ENCODE measurements around the gene CWF19L2. TPM values are rescaled to one million over a fixed set of nuclear protein-coding genes. Genes with fewer than 3 reads are reported as not detected.

CWF19L2 gene
- total and polyA plus RNA-seq, 10 donors = 7.4 to 35.7 (median 25.7) TPM

- no peak for DNase-seq
Measured at GRCh38 chr11:107490836-107491235, 33.2 kb upstream of the CWF19L2 start.

GRCh38 chr11:107482234-107482633, 24.6 kb upstream of the CWF19L2 start:
- H3K27me3 ChIP-seq (replicated peaks in 1 of 7) = peaks cover 0 to 17% (median 0%) of the 10 kb centered on the region in 7 donors
- TF ChIP-seq CTCF (IDR thresholded peaks at IDR 0.05 in 8 of 11, conservative IDR thresholded peaks at IDR 0.05 in 3 of 11) (no peak), POLR2A (IDR thresholded peaks at IDR 0.05) (no peak)
- no peak for DNase-seq
- H3K9me3 ChIP-seq = no peaks in the 10 kb centered on the region
- H3K4me3 ChIP-seq = no peak overlapping the region
- H3K36me3 ChIP-seq = no peaks in the 10 kb centered on the region
- no peak overlapping the region for H3K27ac ChIP-seq
- intact Hi-C loops (cut with DNase I; ENCODE audit: low total_unique reads) = no loop called here
- no peaks in the 10 kb centered on the region for H3K4me1 ChIP-seq

More at GRCh38 chr11:107490836-107491235, 33.2 kb upstream of the CWF19L2 start:
- intact Hi-C loops (cut with DNase I; ENCODE audit: low total_unique reads) = no loop called here
- WGBS, 5 donors = 82 to 95% (median 89%) methylated on average over 2 of the region's 2 CpGs
- Histone ChIP-seq H3K27me3 (replicated peaks in 1 of 7) (peaks cover 0 to 4% (median 0%) of the 10 kb centered on the region in 7 donors), H3K27ac (no peak overlapping the region), H3K4me3 (no peak overlapping the region), H3K9me3 (no peaks in the 10 kb centered on the region), H3K4me1 (no peaks in the 10 kb centered on the region), H3K36me3 (no peaks in the 10 kb centered on the region)
- TF ChIP-seq POLR2A (IDR thresholded peaks at IDR 0.05) (no peak), POLR2AphosphoS5 (IDR thresholded peaks at IDR 0.05) (no peak), CTCF (IDR thresholded peaks at IDR 0.05 in 8 of 11, conservative IDR thresholded peaks at IDR 0.05 in 3 of 11) (no peak)

GRCh38 chr11:107478922-107479321, 21.3 kb upstream of the CWF19L2 start:
- Histone ChIP-seq H3K4me3 (no peak overlapping the region), H3K27ac (no peak overlapping the region), H3K27me3 (replicated peaks in 1 of 7) (peaks cover 0 to 20% (median 5%) of the 10 kb centered on the region in 7 donors), H3K36me3 (no peaks in the 10 kb centered on the region), H3K9me3 (no peaks in the 10 kb centered on the region), H3K4me1 (no peaks in the 10 kb centered on the region)
- TF ChIP-seq POLR2A (IDR thresholded peaks at IDR 0.05) (no peak), CTCF (IDR thresholded peaks at IDR 0.05 in 8 of 11, conservative IDR thresholded peaks at IDR 0.05 in 3 of 11) (no peak), POLR2AphosphoS5 (IDR thresholded peaks at IDR 0.05) (no peak)
- intact Hi-C loops (cut with DNase I; ENCODE audit: low total_unique reads) = no loop called here
- DNase-seq = no peak

GRCh38 chr11:107477820-107478219, 20.2 kb upstream of the CWF19L2 start:
- 74 to 91% (median 90%) methylated on average over 3 of the region's 3 CpGs for WGBS, 5 donors
- Histone ChIP-seq H3K36me3 (no peaks in the 10 kb centered on the region), H3K4me3 (no peak overlapping the region), H3K4me1 (no peaks in the 10 kb centered on the region), H3K9me3 (no peaks in the 10 kb centered on the region), H3K27me3 (replicated peaks in 1 of 7) (peaks cover 0 to 20% (median 5%) of the 10 kb centered on the region in 7 donors), H3K27ac (no peak overlapping the region)
- intact Hi-C loops (cut with DNase I; ENCODE audit: low total_unique reads) = no loop called here
- TF ChIP-seq POLR2AphosphoS5 (IDR thresholded peaks at IDR 0.05) (no peak), CTCF (IDR thresholded peaks at IDR 0.05 in 8 of 11, conservative IDR thresholded peaks at IDR 0.05 in 3 of 11) (no peak), POLR2A (IDR thresholded peaks at IDR 0.05) (no peak)
- DNase-seq = no peak

Measured in spleen (tissue), 11 donors.